ENCODE results near the gene KATNB1. TPM values are rescaled to one million over a fixed set of nuclear protein-coding genes. Genes with fewer than 3 reads are reported as not detected.
"Not testable (repeated sequence)": the region's sequence is repeated elsewhere in the genome, so short reads cannot be mapped to it uniquely, and the experiment has no call there.

The KATNB1 gene
- polyA plus RNA-seq, 3 donors = 19.9 to 20.1 (median 20.1) TPM

DNA sequence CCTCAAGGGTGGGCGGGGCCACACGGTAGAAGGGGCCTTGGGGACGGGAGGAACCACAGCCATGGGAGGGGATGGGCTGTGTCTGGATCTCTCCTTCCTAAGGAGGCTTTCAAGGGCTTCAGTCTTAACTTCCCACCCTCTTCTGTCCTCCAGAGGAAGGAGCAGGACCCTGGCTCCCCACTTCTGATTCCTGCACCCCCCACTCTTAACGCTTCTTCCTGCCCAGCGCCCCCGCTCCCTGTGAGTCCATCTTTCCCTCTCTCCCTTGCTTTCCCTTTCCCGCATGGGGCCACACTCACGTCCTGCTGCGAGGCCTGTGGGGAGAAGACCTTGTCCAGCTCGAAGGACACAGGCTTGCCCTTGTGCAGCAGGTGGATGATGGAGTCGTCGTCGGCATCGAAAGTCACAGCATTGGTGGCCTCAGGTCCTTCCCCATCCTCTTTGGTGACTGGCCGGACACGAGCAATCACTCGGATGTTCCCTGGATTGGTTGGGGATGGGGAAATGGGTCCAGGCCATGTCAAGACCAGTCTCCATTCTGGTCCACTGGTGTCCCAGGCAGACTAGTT, 29.7 kb downstream of the KATNB1 start:
- DNase-seq (ENCODE audit: low read depth in 3 of 3, low spot score in 2 of 3) = no peak

DNA sequence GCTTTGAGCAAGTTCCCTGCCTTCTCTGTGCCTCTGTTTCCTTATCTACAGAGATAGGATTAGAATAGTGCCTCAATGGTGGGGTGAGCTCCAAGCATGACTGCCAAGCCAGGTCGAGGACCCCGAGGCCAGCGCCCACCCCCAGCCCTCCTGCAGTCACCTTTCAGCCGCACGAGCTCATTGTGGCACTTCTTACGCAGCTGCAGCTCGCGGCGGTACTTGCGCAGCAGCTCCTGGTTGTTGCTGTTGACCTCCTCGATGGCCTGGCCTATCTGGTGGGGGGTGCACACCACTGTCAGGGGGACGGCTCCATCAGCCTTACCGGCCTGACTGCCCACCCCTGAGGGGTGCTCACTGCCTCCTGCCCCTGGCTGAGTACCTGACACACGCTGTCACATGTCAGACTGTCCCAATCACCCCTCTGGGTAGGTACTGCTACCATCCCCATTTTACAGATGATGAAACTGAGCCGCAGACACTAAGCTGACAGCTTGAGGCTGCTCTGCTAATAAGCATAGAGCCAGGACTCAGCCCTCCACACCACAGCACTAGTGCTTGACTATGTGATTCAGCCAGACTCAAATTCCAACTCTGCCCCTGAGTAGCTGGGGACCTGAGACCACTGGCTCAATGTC, 31.3 kb downstream of the KATNB1 start:
- no peak for DNase-seq (ENCODE audit: low read depth in 3 of 3, low spot score in 2 of 3)

DNA sequence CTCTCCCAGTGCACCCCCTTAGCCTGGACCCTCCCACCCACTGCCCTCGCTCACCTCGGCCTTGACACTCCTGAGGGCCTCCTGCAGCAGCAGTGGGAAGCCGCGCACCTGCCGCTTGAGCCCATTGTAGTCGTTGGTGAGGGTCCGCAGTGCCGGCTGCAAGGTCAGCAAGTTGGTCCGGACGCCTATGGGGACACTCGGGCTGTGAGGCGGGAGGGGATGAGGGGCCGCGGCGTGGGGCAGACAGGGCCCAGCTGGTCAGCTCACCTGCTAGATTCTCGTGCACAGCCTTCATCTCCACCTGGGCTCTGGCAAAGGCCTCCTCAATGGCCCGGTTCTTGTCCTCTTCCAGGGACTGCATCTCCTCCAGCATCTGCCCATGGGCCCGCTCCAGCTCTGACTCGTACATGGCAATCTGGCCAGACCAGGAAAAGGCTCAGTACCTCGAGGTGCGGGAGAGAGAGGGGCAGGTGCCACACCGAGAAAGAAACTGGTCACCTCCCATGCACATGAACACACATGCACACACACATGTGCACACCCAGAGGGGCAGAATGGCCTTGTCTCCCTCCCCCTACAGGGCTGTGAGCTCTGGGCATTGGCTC, 34.1 kb downstream of the KATNB1 start:
- DNase-seq (ENCODE audit: low read depth in 3 of 3, low spot score in 2 of 3) = no peak

DNA sequence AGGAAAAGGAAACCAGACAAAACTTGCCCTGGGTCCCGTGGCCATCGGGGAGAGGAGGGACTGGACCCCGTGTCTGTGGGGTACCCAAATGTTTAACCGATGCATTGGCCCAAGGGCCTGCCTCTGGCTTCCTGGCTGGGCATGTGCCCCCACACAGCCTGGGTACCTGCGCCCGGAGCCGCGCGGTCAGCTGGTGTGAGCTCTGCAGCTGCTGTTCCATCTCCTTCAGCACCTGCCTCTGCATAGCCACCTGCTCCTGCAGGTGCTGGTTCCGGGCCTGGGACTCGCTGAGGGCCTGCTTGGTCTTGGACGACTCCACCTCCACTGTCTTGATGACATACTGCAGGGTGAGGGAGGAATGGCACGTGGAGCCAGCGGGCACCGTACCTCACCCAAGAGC, 34.8 kb downstream of the KATNB1 start:
- DNase-seq (ENCODE audit: low read depth in 3 of 3, low spot score in 2 of 3) = no peak

DNA sequence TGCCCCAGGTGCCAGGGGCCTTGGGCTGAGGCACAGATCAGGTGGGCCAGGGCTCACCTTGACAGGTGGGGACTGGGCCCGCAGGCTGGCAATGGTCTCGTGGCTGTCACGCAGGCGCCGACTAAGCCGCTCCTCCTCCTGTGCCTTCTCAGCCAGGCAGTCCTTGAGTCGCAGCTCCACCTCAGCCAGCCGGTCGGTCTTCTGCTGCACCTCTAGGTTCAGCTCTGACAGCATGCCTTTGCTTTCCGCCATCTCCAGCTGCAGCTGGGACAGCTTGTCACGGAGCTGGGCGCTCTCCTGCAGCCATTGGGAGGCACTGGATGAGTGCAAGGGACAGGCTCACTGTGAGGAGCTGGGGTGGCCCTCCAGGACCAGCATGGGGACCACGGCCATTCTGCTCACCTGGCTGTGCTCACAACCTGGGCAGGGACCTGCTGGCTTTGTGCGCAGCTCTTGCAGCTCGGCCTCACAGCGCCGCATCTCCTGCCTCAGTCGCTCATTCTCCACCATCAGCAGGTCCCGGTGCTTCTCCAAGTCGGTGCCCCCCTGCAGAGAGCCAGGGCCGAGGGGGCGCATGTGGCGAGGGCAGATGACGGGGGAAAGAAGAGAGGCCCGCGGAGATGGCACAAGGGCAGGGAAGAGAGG, 35.7 kb downstream of the KATNB1 start:
- no peak for DNase-seq (ENCODE audit: low read depth in 3 of 3, low spot score in 2 of 3)

DNA sequence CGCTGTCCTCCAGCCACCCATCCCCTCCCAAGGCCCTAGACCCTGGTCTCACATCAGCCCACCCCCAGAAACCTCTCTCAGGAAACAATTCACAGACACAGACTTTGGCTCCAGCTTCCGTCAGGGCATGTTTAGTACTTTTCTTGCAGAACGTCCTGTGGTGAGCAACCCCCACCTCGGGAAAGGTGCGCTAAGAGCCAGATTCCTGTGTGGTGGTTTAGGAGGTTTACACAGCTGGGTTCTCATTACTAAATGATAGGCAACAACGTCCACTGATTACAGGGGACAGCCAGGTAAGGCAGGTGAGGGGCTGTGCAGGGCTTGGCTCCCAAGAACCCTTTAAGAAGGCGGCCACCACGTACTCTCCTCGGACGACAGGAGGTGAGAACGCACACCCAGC, 37.4 kb downstream of the KATNB1 start:
- no peak for DNase-seq (ENCODE audit: low read depth in 3 of 3, low spot score in 2 of 3)

DNA sequence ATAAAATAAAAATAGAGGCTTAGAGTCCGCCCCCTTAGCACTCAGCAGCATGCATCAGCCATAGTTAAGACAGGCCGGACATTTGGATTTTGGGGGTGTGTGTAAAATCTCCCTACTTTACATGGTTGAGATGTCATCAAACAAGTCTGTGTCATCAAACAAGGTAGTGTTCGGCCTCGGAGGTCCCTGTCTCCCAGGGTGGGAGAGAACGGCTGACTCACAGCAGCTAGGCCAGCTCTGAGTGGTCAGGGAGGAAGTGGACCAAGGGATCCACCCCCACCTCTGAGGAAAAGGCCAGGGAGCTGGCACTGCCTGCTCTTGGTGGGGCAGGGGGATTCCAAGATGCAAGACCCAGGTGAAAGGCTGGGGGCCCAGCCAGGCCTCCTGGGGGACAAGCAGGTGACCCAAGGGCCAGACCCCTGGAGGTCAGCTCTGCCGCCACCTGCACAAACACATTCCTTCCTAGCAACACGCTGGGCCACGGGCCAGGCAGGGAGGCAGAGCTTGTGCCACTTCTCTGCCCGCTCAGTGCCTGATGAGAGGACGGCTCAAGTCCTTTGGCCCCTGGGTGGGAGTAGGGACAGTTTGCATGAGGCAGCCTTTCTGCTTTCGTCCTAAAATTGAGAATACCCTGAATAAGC, 38.2 kb downstream of the KATNB1 start:
- no peak for DNase-seq (ENCODE audit: low read depth in 3 of 3, low spot score in 2 of 3)

DNA sequence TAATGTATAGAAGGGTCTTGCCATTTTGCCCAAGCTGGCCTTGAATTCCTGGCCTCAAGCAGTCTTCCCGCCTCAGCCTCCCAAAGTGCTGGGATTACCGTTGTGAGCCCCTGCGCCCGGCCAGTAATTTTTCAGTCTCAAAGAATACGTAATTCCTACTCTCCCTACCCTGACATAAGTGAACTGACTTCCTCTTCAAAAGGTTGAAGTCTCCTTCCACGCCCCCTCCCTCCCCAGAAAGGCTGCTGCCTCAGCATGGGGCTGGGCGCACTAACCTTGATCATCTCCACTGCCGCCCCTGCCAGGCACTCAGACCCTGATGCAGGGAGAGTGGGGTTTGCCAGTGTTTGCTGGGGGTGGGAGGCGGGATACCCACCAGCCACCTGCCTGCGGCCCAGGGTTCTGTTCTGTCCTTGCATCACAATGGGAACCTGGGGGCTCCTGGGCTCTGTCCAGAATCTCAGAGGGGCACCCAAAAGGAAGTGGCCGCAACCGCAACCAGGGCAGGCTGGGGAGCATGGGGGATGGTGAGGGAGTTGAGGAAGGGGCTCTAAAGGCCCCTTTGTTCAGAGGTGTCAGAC, 39.2 kb downstream of the KATNB1 start:
- DNase-seq (ENCODE audit: low read depth in 3 of 3, low spot score in 2 of 3) = no peak

DNA sequence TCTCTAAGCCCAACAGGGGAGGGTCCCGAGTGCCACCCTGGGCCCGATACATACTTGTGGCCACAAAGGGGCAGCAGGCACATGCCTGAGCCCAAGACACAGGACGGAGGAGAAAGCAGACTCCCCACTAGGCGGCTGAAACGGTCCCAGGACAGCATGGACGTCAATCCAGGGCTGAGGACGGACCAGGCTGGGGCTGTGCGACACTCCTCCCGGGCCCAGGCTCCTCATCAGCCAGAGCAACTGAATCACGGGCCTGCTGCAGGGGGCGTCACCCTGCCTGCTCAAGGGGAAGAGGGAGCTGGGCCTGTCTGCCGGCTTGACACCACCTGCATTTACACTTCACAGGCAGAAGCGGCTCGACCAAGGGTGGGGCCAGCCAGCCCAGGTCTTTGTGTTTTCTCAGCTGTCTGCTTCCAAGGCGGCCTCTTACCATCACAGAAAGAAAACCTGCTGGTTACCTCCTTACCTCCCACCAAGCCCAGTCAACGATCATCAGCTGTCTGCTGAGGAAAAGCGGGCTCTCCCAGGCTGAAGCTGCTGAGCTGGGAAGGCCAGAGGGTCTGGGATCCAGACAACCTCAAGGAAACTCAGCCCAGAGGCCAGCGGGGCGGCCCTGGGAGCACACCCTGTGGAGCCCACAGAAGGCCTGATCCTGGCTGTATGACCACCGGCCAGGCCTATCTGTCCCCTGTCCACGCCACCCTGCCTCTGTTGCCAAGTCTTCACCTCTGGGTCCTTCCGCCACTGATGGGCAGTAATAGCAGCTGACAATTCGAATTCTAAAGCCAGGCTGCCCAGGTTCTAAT, 40.3 kb downstream of the KATNB1 start:
- DNase-seq (ENCODE audit: low read depth in 3 of 3, low spot score in 2 of 3) = peak in 1 of 3 donors; percentile 58

DNA sequence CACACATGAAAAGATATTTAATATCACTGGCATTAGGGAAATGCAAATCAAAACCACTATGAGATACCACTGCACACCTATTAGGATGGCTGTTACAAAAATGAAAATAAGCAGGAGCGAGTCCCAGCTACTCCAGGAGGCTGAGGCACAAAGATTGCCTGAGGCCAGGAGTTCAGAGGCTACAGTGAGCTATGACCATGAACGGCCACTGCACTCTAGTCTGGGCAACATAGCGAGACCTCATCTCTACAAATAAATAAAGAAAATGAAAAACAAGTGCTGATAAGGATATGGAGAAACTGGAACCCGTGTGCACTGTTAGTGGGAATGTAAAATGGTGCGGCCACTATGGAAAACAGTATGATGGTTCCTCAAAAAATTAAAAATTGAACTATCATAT, 43.1 kb downstream of the KATNB1 start:
- no peak for DNase-seq (ENCODE audit: low read depth in 3 of 3, low spot score in 2 of 3)

DNA sequence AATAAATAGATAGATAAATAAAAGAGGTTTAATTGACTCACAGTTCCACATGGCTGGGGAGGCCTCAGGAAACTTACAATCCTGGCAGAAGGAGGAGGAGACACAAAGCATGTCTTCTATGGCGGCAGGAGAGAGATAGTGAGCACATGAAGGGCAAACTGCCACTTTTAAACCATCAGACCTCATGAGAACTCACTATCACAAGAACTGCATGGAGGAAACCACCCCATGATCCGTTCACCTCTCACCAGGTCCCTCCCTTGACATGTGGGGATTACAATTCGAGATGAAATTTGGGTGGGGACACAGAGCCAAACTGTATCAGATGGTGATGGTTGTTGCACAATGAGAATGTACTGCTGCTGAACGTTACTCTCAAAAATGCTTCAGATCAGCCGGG, 44.3 kb downstream of the KATNB1 start:
- DNase-seq (ENCODE audit: low read depth in 3 of 3, low spot score in 2 of 3) = not testable (repeated sequence)

DNA sequence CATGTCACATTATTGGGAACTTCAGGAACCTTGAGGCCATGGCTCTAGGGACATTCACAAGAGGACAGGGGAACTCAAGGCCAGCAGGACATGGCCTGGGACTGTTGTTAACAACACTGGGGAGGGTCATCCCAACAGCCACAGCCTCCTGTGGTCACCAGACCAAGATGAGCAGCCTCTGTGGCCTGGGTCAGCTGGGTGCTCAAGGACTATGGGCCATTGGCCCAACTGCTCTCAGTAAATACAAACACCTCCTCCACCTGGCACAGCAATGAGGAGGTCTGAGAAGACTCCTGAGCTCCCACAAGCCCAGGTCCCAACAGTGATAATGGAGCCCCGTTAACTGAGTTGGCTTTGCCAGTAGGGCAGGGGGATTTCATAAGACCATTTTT, 45.8 kb downstream of the KATNB1 start:
- DNase-seq (ENCODE audit: low read depth in 3 of 3, low spot score in 2 of 3) = no peak

DNA sequence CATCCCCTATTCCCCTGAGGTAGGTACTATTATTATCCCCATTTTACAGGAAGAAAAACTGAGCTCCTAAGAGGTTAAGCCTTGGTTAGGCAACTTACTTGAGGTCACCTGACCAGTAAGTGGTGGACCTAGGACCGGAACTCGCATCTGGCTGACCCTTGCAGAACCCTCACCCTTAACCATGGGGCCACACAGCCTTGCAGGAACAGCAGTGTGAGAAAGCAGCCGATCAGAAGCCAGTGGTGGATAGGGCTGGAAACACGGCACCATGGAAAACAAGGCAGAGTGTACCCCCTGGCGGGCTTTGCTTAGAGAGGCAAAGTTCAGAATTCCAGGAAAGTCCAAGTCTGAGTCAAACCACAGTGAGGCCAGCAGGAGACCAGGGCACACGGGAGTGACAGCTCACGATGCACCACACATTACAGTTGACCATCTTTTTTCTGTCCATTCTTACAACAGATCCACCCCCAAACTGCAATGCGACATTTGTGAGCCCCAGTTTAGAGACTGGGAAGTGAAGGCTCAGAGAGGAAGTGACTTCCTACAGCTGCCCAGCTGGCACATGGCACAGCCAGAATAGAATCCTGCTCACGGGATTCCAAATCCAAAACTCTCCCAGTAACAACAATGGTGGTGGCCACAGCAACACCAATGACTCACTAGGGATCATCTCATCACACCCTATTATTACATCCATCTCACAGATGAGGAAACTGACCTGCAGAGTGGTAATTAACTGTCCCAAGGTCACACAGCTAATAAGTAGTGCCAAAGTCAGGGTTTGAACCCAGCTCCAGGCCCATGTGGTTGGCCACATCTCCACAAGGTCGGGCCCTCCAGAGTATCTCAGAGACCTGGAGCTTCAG, 46.4 kb downstream of the KATNB1 start:
- DNase-seq (ENCODE audit: low read depth in 3 of 3, low spot score in 2 of 3) = no peak

DNA sequence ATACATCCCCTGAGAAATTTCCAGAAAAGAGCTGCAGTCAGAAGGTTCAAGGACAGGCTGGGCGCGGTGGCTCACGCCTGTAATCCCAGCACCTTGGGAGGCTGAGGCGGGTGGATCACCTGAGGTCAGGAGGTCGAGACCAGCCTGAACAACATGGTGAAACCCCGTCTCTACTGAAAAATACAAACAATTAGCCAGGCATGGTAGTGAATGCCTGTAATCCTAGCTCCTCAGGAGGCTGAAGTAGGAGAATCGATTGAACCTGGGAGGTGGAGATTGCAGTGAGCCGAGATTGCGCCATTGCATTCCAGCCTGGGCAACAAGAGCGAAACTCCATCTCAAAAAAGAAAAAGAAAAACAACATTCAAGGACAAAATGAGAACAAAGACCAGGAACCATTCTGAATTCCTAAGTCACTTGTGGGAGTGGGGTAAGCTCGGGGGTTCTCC, 47.1 kb downstream of the KATNB1 start:
- DNase-seq (ENCODE audit: low read depth in 3 of 3, low spot score in 2 of 3) = not testable (repeated sequence)

DNA sequence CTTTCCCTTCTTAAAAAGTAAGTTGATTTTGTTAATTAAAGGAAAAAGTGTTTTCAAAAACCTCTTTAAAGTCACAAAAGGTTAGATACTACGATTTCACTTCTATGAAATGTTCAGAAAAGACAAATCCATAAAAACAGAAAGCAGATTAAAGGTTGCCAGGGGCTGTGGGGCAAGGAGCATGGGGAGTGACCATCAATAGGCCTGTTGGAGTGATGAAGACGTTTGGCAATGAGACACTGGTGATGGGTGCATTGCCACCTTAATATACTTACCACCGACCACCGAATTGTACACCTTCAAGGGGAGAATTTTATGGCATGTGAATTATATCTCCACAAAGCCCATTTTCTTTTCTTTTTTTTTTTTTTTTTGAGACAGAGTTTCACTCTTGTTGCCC, 47.5 kb downstream of the KATNB1 start:
- DNase-seq (ENCODE audit: low read depth in 3 of 3, low spot score in 2 of 3) = no peak

DNA sequence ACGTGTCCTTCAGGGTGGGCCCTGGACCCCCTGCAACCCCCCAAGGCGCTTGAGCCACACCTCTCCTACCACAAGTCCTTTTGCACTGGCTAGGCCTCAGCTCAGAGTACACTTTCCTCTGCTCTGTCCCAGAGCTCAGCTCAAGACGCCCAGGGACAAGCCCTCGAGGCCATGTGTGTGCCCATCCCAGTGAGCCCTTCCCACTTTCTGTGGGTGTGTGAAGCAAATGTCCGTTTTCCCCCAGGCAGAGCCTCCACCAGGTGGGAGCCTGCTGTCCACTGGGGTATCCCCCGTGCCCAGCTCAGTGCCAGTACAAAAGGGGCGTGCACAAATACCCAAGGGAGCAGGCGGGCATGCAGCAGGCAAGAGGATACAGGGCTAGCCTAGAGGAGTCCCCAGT, 48.3 kb downstream of the KATNB1 start:
- DNase-seq (ENCODE audit: low read depth in 3 of 3, low spot score in 2 of 3) = no peak

DNA sequence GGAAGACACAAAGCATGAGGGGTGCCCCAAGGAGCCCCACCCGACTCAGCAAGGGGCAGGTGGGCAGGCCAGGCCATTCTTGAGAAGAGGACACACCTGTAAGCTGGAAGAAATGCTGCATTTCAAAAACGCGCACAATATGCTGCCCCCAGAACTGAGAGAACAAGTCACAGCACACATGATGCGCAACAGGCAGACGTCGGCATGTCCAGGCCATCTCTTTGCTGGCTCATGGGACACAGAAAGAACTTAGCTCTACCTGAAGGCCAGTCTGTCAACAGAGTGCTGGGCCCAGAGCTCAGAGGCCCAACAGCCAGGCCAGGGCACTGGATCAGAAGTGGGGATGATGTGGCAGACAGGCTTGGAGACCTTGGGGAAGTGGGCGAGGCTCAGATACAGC, 48.8 kb downstream of the KATNB1 start:
- no peak for DNase-seq (ENCODE audit: low read depth in 3 of 3, low spot score in 2 of 3)

DNA sequence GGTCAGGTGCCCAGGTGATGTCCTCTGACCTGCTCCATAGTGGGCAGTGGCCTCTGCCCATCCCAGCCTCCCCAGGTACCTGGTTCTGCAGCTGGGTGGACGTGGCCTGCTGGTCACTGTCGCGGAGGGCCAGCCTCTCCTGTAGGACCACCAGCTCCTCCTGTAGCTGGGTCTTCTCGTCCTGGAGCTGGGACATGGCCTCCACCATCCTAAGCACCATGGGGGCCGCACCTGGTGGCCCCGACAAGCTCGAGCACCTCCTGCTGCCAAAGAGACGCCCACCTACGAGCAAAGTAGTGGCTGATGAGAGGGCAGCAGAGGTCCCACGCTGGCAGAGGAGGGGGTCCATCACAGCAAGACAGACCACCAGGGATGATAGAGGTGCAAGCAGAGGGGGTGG, 49.8 kb downstream of the KATNB1 start:
- DNase-seq (ENCODE audit: low read depth in 3 of 3, low spot score in 2 of 3) = no peak

DNA sequence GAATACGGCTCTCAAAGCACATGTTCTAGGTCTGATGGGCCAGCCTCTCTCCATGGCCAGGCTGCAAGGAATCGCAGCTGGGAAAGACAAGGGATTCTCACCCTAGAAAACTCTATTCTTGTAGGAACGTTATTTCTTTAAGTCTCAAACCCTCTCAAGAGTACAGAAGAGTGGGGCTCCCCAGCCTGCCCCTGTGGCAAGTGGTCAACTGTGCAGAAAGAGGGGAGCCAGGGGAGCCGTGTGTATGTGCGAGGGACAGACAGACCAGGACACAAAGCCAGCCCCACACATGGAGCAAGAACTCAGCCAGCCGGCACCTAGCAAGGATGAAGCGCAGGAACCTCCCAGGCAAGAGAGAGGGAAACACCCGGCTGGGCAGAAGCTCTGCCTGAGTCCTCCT, 50.4 kb downstream of the KATNB1 start:
- no peak for DNase-seq (ENCODE audit: low read depth in 3 of 3, low spot score in 2 of 3)

Data from right renal cortex interstitium (tissue), 3 donors.